Trophoblast cell (in vitro differentiated cells and primary cell): ENCODE data around the gene MT4.
A peak's percentile ranks its signal among the peaks of the same experiment; 100 is the strongest.

Source experiments
- DNase-seq, 2 donors: peaks; one replicate each; pipeline ENCODE4 v3.0.0-alpha.2; 2016
- H2AFZ ChIP-seq: 2 replicates; pipeline ENCODE4 v1.6.1; 2013; ENCODE audit warnings: low read length, moderate library complexity, mild to moderate bottlenecking; ENCODE audit not compliant: insufficient read depth, poor library complexity
- H2AK5ac ChIP-seq: 2 replicates; pipeline ENCODE4 v1.6.1; 2013; ENCODE audit warnings: mild to moderate bottlenecking, low read length
- H2BK120ac ChIP-seq: 2 replicates; pipeline ENCODE4 v1.6.1; 2013; ENCODE audit warnings: low read length, mild to moderate bottlenecking, moderate library complexity; ENCODE audit not compliant: insufficient read depth, poor library complexity
- H2BK12ac ChIP-seq: 2 replicates; pipeline ENCODE4 v1.6.1; 2013; ENCODE audit warnings: mild to moderate bottlenecking, low read length, moderate library complexity
- H2BK5ac ChIP-seq: 2 replicates; pipeline ENCODE4 v1.6.1; 2013; ENCODE audit warnings: low read length, low read depth, moderate library complexity, mild to moderate bottlenecking; ENCODE audit not compliant: poor library complexity
- H3K14ac ChIP-seq: 2 replicates; pipeline ENCODE4 v1.6.1; 2013; ENCODE audit warnings: mild to moderate bottlenecking, low read length
- H3K18ac ChIP-seq: 2 replicates; pipeline ENCODE4 v1.6.1; 2013; ENCODE audit warnings: mild to moderate bottlenecking, low read length
- H3K23ac ChIP-seq: 2 replicates; pipeline ENCODE4 v1.6.1; 2013; ENCODE audit warnings: low read length
- H3K27ac ChIP-seq: 2 replicates; pipeline ENCODE4 v1.5.1; 2013; ENCODE audit warnings: low read depth, mild to moderate bottlenecking, inconsistent platforms, low read length, moderate library complexity
- H3K27me3 ChIP-seq: 2 replicates; pipeline ENCODE4 v1.6.1; 2013; ENCODE audit warnings: inconsistent platforms, mild to moderate bottlenecking, low read length, moderate library complexity; ENCODE audit not compliant: insufficient read depth
- H3K36me3 ChIP-seq, 2 experiments: 1 replicate in 1 of 2; 2 replicates in 1 of 2; pipeline ENCODE4 v1.6.1; 2013; ENCODE audit warnings: low read length in 2 of 2, mild to moderate bottlenecking in 2 of 2, moderate library complexity in 1 of 2; ENCODE audit not compliant: insufficient read depth in 2 of 2, control insufficient read depth in 1 of 2
- H3K4ac ChIP-seq: 2 replicates; pipeline ENCODE4 v1.6.1; 2013; ENCODE audit warnings: low read depth, mild to moderate bottlenecking, low read length, moderate library complexity
- H3K4me1 ChIP-seq, 2 experiments: 1 replicate in 1 of 2; 2 replicates in 1 of 2; pipeline ENCODE4 v1.6.1; 2013; ENCODE audit warnings: low read length in 2 of 2, mild to moderate bottlenecking in 2 of 2, moderate library complexity in 1 of 2; ENCODE audit not compliant: insufficient read depth in 2 of 2, control insufficient read depth in 1 of 2
- H3K4me2 ChIP-seq: 2 replicates; pipeline ENCODE4 v1.6.1; 2013; ENCODE audit warnings: inconsistent platforms, mild to moderate bottlenecking, low read length, moderate library complexity
- H3K4me3 ChIP-seq: 2 replicates; pipeline ENCODE4 v1.5.1; 2013; ENCODE audit warnings: mild to moderate bottlenecking, low read depth, low read length, inconsistent platforms
- H3K79me1 ChIP-seq: one replicate; pipeline ENCODE4 v1.6.1; 2013; ENCODE audit warnings: low read length
- H3K79me2 ChIP-seq: 2 replicates; pipeline ENCODE4 v1.6.1; 2013; ENCODE audit warnings: low read length, mild to moderate bottlenecking; ENCODE audit not compliant: control insufficient read depth, insufficient read depth, poor library complexity
- H3K9ac ChIP-seq: 2 replicates; pipeline ENCODE4 v1.6.1; 2013; ENCODE audit warnings: mild to moderate bottlenecking, low read length
- H3K9me3 ChIP-seq: 2 replicates; pipeline ENCODE4 v1.6.1; 2013; ENCODE audit warnings: low read depth, mild to moderate bottlenecking, control low read depth, inconsistent platforms, low read length; ENCODE audit not compliant: insufficient read depth
- H4K12ac ChIP-seq: 2 replicates; pipeline ENCODE4 v1.6.1; 2013; ENCODE audit warnings: low read depth, mild to moderate bottlenecking, low read length, moderate library complexity
- H4K8ac ChIP-seq: 2 replicates; pipeline ENCODE4 v1.6.1; 2013; ENCODE audit warnings: low read depth, mild to moderate bottlenecking, low read length, moderate library complexity
- H4K91ac ChIP-seq: one replicate; pipeline ENCODE4 v1.6.1; 2013; ENCODE audit warnings: low read depth, mild to moderate bottlenecking, low read length, moderate library complexity
- WGBS: extraction: QIAGEN DNeasy Blood & Tissue Kit; methylation state at CpG from one replicate; pipeline ENCODE4 v1.1.7; 2013; ENCODE audit warnings: missing lambda C conversion rate; ENCODE audit not compliant: insufficient read length, insufficient coverage; ENCODE audit errors: extremely low coverage; 5-methylcytosine and 5-hydroxymethylcytosine counted together

MT4 gene

GRCh38 chr16:56559109-56559508, 5.8 kb upstream of the MT4 start:
- Histone ChIP-seq H3K4me3 (no peak overlapping the region), H4K12ac (no peak overlapping the region), H3K9ac (no peak overlapping the region), H3K27ac (no peak overlapping the region), H2AK5ac (no peak overlapping the region), H2BK12ac (no peak overlapping the region), H3K36me3 (no peaks in the 10 kb centered on the region), H2BK5ac (no peak overlapping the region), H3K23ac (no peak overlapping the region), H3K18ac (no peak overlapping the region), H3K79me1 (no peaks in the 10 kb centered on the region), H2AFZ (no peak overlapping the region), H3K4ac (no peak overlapping the region), H3K4me2 (no peak overlapping the region), H3K27me3 (no peaks in the 10 kb centered on the region), H3K79me2 (no peaks in the 10 kb centered on the region), H3K9me3 (no peaks in the 10 kb centered on the region), H4K91ac (no peak overlapping the region), H4K8ac (no peak overlapping the region), H3K14ac (no peak overlapping the region), H3K4me1 (no peaks in the 10 kb centered on the region), H2BK120ac (no peak overlapping the region)
- no peak for DNase-seq
- WGBS, result no CpG with 5 or more reads among the region's 4 CpGs

GRCh38 chr16:56560447-56560846, 4.4 kb upstream of the MT4 start:
- H3K23ac ChIP-seq, result no peak overlapping the region
- WGBS, result no CpG with 5 or more reads among the region's 1 CpG

GRCh38 chr16:56561126-56561525, 3.7 kb upstream of the MT4 start:
- WGBS, result no CpG with 5 or more reads among the region's 1 CpG
- Histone ChIP-seq H3K18ac (no peak overlapping the region), H2BK120ac (no peak overlapping the region), H3K9ac (no peak overlapping the region), H3K79me1 (no peaks in the 10 kb centered on the region), H2AK5ac (no peak overlapping the region), H3K27ac (no peak overlapping the region), H3K9me3 (peaks cover 4% of the 10 kb centered on the region), H4K12ac (no peak overlapping the region), H3K4me2 (no peak overlapping the region), H3K23ac (peak overlapping the region; percentile 93), H3K27me3 (no peaks in the 10 kb centered on the region), H3K79me2 (no peaks in the 10 kb centered on the region), H2BK5ac (no peak overlapping the region), H3K14ac (no peak overlapping the region), H4K91ac (no peak overlapping the region), H2BK12ac (no peak overlapping the region), H3K4me3 (no peak overlapping the region), H4K8ac (no peak overlapping the region), H3K4ac (no peak overlapping the region), H3K36me3 (no peaks in the 10 kb centered on the region), H2AFZ (no peak overlapping the region), H3K4me1 (no peaks in the 10 kb centered on the region)
- no peak for DNase-seq

More at GRCh38 chr16:56560447-56560846, 4.4 kb upstream of the MT4 start:
- H3K9me3 ChIP-seq, result peaks cover 4% of the 10 kb centered on the region
- H3K4me1 ChIP-seq, result no peaks in the 10 kb centered on the region
- no peak overlapping the region for H3K18ac ChIP-seq
- H2AK5ac ChIP-seq, result no peak overlapping the region
- H3K79me2 ChIP-seq, result no peaks in the 10 kb centered on the region
- no peak overlapping the region for H3K4me2 ChIP-seq
- no peaks in the 10 kb centered on the region for H3K79me1 ChIP-seq
- no peak overlapping the region for H3K4me3 ChIP-seq
- no peaks in the 10 kb centered on the region for H3K36me3 ChIP-seq
- DNase-seq, result peak; percentile 84 to 90
- H2BK120ac ChIP-seq, result no peak overlapping the region
- H2BK5ac ChIP-seq, result no peak overlapping the region
- H4K8ac ChIP-seq, result no peak overlapping the region
- no peak overlapping the region for H3K14ac ChIP-seq
- no peak overlapping the region for H2AFZ ChIP-seq
- H3K27ac ChIP-seq, result no peak overlapping the region
- H3K27me3 ChIP-seq, result no peaks in the 10 kb centered on the region
- no peak overlapping the region for H4K91ac ChIP-seq
- H4K12ac ChIP-seq, result no peak overlapping the region
- no peak overlapping the region for H2BK12ac ChIP-seq
- no peak overlapping the region for H3K4ac ChIP-seq
- no peak overlapping the region for H3K9ac ChIP-seq

- Histone ChIP-seq H3K36me3 (no peaks in the 10 kb centered on the region), H4K8ac (no peak overlapping the region), H3K27ac (no peak overlapping the region), H3K79me1 (no peaks in the 10 kb centered on the region), H3K4me1 (peaks cover 3 to 6% of the 10 kb centered on the region in 2 experiments), H2BK5ac (no peak overlapping the region), H4K12ac (no peak overlapping the region), H3K4me2 (no peak overlapping the region), H3K14ac (no peak overlapping the region), H3K9me3 (no peaks in the 10 kb centered on the region), H3K23ac (no peak overlapping the region), H3K4me3 (no peak overlapping the region), H4K91ac (no peak overlapping the region), H2AK5ac (no peak overlapping the region), H3K4ac (no peak overlapping the region), H3K18ac (no peak overlapping the region), H3K27me3 (no peaks in the 10 kb centered on the region), H2BK12ac (no peak overlapping the region), H3K79me2 (no peaks in the 10 kb centered on the region), H2AFZ (no peak overlapping the region), H2BK120ac (no peak overlapping the region), H3K9ac (no peak overlapping the region)
- no CpG with 5 or more reads among the region's 1 CpG for WGBS
- no peak for DNase-seq
Measured at GRCh38 chr16:56569971-56570370, 5.1 kb downstream of the MT4 start.
